Measurements from ENCODE around the gene MAP3K4. TPM values are rescaled to one million over a fixed set of nuclear protein-coding genes. Genes with fewer than 3 reads are reported as not detected.

Gene MAP3K4
- total RNA-seq, 3 donors from 2014 or later: 32.8 to 58.3 (median 34.7) TPM

DNA sequence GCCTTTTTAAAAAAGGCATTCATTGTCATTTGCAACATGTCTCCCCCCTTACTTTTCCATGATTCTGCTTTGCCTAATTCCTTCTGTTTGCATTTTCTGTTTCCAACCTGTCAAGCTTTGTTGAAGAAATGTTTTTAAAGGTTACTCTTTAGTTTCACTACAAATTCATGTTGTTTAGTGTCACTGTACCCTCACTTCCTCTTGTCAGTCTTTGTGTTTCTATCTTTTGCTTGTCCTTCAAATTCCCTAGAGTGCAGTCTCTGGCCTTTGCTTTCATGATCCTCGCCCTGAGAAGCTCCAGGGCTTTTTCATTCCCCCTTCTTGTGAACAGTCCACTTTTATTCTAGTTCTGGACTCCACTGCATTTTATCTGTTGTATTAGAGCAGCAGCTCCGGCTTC, 90.6 kb downstream of the MAP3K4 start:
- no peak for TF ChIP-seq CTCF (IDR thresholded peaks at IDR 0.05)
- no peak for DNase-seq
- H3K36me3 ChIP-seq (ENCODE audit: low read depth): no peaks in the 10 kb centered on the region
- ATAC-seq: no peak
- no peaks in the 10 kb centered on the region for H3K9me3 ChIP-seq
- intact Hi-C loops (cut with DNase I, micrococcal nuclease): no loop called here
- H3K4me3 ChIP-seq: no peak overlapping the region
- H3K4me1 ChIP-seq (ENCODE audit: low read depth): no peaks in the 10 kb centered on the region

DNA sequence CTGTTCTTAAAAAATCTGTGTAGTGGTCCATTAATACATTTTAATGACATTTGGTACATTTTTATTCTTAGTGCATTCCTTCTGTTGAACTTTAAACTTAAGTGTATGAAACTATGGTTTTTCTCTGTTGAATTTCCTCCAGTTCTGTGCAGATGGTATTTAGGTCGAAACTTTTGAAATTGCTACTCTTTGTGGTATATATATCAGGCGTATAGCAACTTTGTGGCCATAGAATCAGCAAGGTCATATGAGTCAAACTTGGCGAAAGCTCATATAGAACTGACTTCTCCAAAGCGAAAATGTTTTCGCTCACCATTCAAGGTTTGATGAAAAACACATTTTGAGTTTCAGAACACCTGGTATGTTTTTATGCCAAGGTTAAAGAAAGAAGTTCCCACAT, 93.7 kb downstream of the MAP3K4 start:
- H3K4me1 ChIP-seq (ENCODE audit: low read depth): no peaks in the 10 kb centered on the region
- intact Hi-C loops (cut with DNase I, micrococcal nuclease): no loop called here
- DNase-seq (no peak), ATAC-seq (no peak)
- TF ChIP-seq CTCF (IDR thresholded peaks at IDR 0.05): no peak
- no peaks in the 10 kb centered on the region for H3K36me3 ChIP-seq (ENCODE audit: low read depth)
- H3K9me3 ChIP-seq: no peaks in the 10 kb centered on the region
- no peak overlapping the region for H3K4me3 ChIP-seq

DNA sequence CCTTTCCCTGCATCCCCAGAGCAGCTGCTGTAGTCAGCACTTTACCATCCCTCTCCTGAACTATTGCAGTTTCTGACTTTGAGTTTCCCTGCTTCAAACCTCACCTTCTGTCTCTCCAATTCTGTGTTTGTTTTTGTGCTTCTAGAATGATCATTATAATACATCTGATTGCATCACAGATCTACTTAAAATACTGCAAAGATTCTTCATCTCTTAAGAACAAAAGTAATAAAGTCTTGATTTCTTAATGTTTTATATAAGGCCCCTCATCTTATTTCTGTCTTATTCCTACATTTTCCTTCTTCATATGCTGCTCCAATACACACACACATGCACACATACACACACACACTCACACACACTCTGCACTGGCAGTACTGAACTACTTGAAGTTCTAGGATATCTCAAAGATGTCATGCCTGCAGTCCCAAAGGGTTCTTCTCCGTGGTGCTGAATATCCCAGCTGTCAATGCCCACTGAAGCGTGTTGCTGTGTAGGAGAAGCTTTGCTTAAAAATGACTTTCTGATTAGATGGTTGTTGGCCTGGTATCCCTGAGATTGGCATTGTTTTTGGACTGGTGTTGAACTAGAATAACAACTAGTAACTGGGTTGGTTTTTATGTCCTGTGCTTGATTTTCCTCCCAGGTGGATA, 97.2 kb downstream of the MAP3K4 start:
- Histone ChIP-seq H3K4me1 (ENCODE audit: low read depth) (no peaks in the 10 kb centered on the region), H3K4me3 (no peak overlapping the region), H3K36me3 (ENCODE audit: low read depth) (no peaks in the 10 kb centered on the region), H3K9me3 (no peaks in the 10 kb centered on the region)
- intact Hi-C loops (cut with DNase I, micrococcal nuclease): no loop called here
- DNase-seq (no peak), ATAC-seq (no peak)
- TF ChIP-seq CTCF (IDR thresholded peaks at IDR 0.05): no peak

GRCh38 chr6:161091151-161091550, 99.6 kb downstream of the MAP3K4 start:
- no peaks in the 10 kb centered on the region for H3K9me3 ChIP-seq
- no peaks in the 10 kb centered on the region for H3K4me1 ChIP-seq (ENCODE audit: low read depth)
- TF ChIP-seq CTCF (IDR thresholded peaks at IDR 0.05): no peak
- DNase-seq (no peak), ATAC-seq (no peak)
- intact Hi-C loops (cut with DNase I, micrococcal nuclease): no loop called here
- no peaks in the 10 kb centered on the region for H3K36me3 ChIP-seq (ENCODE audit: low read depth)
- H3K4me3 ChIP-seq: no peak overlapping the region

GRCh38 chr6:161091972-161092701, 100.6 kb downstream of the MAP3K4 start:
- no peak for DNase-seq
- no peaks in the 10 kb centered on the region for H3K9me3 ChIP-seq
- intact Hi-C loops (cut with DNase I, micrococcal nuclease): no loop called here
- H3K4me1 ChIP-seq (ENCODE audit: low read depth): no peaks in the 10 kb centered on the region
- no peaks in the 10 kb centered on the region for H3K36me3 ChIP-seq (ENCODE audit: low read depth)
- no peak for ATAC-seq
- no peak overlapping the region for H3K4me3 ChIP-seq
- TF ChIP-seq CTCF (IDR thresholded peaks at IDR 0.05): no peak
